Measurements from ENCODE around the gene SLC37A4.

- no peak for TF ChIP-seq POLR2A (IDR thresholded peaks at IDR 0.05)
- no peak for TF ChIP-seq CTCF (IDR thresholded peaks at IDR 0.05 in 4 of 5, conservative IDR thresholded peaks at IDR 0.05 in 1 of 5)
Measured at GRCh38 chr11:119034813-119035212, 4.1 kb upstream of the SLC37A4 start.

Data from gastrocnemius medialis (tissue), 4 donors.